ENCODE data around the gene THAP8.

DNA sequence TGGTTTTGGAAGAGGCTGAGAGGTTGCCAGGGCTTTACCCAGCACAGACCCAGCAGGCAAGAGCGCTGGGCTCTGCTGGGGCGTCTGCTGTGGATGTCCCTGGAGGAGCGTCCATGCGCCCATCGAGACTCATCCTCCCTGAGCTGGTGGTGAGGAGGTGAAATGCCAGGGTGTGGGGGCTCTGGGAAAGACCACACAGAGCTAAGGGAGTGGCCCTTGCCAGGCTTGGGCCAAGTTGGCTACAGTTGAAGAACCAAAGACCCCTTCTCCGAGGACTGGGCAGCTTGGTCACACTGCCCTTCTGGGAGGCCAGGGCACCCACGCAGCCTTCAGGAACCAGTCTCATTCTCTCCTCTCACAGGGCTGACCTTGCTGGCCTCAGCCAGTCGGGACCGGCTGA, 32.2 kb upstream of the THAP8 start:
- TF ChIP-seq, protein P1, sequence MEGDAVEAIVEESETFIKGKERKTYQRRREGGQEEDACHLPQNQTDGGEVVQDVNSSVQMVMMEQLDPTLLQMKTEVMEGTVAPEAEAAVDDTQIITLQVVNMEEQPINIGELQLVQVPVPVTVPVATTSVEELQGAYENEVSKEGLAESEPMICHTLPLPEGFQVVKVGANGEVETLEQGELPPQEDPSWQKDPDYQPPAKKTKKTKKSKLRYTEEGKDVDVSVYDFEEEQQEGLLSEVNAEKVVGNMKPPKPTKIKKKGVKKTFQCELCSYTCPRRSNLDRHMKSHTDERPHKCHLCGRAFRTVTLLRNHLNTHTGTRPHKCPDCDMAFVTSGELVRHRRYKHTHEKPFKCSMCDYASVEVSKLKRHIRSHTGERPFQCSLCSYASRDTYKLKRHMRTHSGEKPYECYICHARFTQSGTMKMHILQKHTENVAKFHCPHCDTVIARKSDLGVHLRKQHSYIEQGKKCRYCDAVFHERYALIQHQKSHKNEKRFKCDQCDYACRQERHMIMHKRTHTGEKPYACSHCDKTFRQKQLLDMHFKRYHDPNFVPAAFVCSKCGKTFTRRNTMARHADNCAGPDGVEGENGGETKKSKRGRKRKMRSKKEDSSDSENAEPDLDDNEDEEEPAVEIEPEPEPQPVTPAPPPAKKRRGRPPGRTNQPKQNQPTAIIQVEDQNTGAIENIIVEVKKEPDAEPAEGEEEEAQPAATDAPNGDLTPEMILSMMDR (tag by site-specific recombination; IDR thresholded peaks at IDR 0.05), result no peak
- no peak for TF ChIP-seq ZNF549 (tag by site-specific recombination; IDR thresholded peaks at IDR 0.05)
- TF ChIP-seq, protein P2, sequence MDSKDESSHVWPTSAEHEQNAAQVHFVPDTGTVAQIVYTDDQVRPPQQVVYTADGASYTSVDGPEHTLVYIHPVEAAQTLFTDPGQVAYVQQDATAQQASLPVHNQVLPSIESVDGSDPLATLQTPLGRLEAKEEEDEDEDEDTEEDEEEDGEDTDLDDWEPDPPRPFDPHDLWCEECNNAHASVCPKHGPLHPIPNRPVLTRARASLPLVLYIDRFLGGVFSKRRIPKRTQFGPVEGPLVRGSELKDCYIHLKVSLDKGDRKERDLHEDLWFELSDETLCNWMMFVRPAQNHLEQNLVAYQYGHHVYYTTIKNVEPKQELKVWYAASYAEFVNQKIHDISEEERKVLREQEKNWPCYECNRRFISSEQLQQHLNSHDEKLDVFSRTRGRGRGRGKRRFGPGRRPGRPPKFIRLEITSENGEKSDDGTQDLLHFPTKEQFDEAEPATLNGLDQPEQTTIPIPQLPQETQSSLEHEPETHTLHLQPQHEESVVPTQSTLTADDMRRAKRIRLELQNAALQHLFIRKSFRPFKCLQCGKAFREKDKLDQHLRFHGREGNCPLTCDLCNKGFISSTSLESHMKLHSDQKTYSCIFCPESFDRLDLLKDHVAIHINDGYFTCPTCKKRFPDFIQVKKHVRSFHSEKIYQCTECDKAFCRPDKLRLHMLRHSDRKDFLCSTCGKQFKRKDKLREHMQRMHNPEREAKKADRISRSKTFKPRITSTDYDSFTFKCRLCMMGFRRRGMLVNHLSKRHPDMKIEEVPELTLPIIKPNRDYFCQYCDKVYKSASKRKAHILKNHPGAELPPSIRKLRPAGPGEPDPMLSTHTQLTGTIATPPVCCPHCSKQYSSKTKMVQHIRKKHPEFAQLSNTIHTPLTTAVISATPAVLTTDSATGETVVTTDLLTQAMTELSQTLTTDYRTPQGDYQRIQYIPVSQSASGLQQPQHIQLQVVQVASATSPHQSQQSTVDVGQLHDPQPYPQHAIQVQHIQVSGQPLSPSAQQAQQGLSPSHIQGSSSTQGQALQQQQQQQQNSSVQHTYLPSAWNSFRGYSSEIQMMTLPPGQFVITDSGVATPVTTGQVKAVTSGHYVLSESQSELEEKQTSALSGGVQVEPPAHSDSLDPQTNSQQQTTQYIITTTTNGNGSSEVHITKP (tag by site-specific recombination; IDR thresholded peaks at IDR 0.05), result no peak
- no peak for TF ChIP-seq PRDM1 (tag by site-specific recombination; IDR thresholded peaks at IDR 0.05)
- no peak for TF ChIP-seq ZNF175 (tag by site-specific recombination; IDR thresholded peaks at IDR 0.05)

Data from HEK293 (cell line).